Keratinocyte (primary cell): ENCODE data around the gene RPH3AL. TPM values are rescaled to one million over a fixed set of nuclear protein-coding genes. Genes with fewer than 3 reads are reported as not detected.

Experiments
- DNase-seq: peaks from one replicate; pipeline ENCODE4 v3.0.0-alpha.2; 2011; ENCODE audit warnings: low read depth, missing footprints, low spot score
- FAIRE-seq: peaks from 2 replicates; lab custom pipeline; 2011; peaks lifted over from hg19 to GRCh38; lab: Jason Lieb, UNC
- H2AFZ ChIP-seq: 2 replicates; pipeline ENCODE4 v1.6.0; 2012; ENCODE audit warnings: low read length, control low read depth, inconsistent platforms; ENCODE audit not compliant: control insufficient read depth
- H3K27ac ChIP-seq: 2 replicates; pipeline ENCODE4 v1.5.1; 2011; ENCODE audit warnings: low read length; ENCODE audit not compliant: control insufficient read depth, insufficient read depth
- H3K27me3 ChIP-seq: 3 replicates; pipeline ENCODE4 v1.6.0; 2011; ENCODE audit warnings: low read length; ENCODE audit not compliant: control insufficient read depth, insufficient read depth; ENCODE audit errors: extremely low read depth
- H3K36me3 ChIP-seq, 2 experiments: 2 replicates in 1 of 2; 3 replicates in 1 of 2; pipeline ENCODE4 v1.5.1; 2011; ENCODE audit warnings: low read length in 2 of 2, mild to moderate bottlenecking in 1 of 2; ENCODE audit not compliant: control insufficient read depth in 2 of 2, insufficient read depth in 2 of 2; ENCODE audit errors: extremely low read depth in 1 of 2
- H3K4me1 ChIP-seq: 3 replicates; pipeline ENCODE4 v1.5.1; 2011; ENCODE audit warnings: low read length; ENCODE audit not compliant: control insufficient read depth, insufficient read depth; ENCODE audit errors: extremely low read depth
- H3K4me2 ChIP-seq: 3 replicates; pipeline ENCODE4 v1.6.0; 2011; ENCODE audit warnings: low read depth, low read length; ENCODE audit not compliant: control insufficient read depth, insufficient read depth; ENCODE audit errors: extremely low read depth
- H3K4me3 ChIP-seq, 3 experiments: fragments of 200-600 bp in 1 of 3; sonication (generic) in 1 of 3; 2 replicates in 2 of 3; 3 replicates in 1 of 3; pipeline ENCODE4 v1.5.1; 2011 to 2016; ENCODE audit warnings: low read length in 3 of 3, mild to moderate bottlenecking in 3 of 3, control low read depth in 2 of 3, inconsistent platforms in 1 of 3, low read depth in 1 of 3, mixed read lengths in 1 of 3, mixed run types in 1 of 3, moderate library complexity in 1 of 3; ENCODE audit not compliant: control insufficient read depth in 2 of 3, insufficient read depth in 2 of 3; ENCODE audit errors: extremely low read depth in 1 of 3
- H3K79me2 ChIP-seq: 2 replicates; pipeline ENCODE4 v1.6.0; 2012; ENCODE audit warnings: low read length; ENCODE audit not compliant: control insufficient read depth, insufficient read depth
- H3K9ac ChIP-seq: 3 replicates; pipeline ENCODE4 v1.6.0; 2011; ENCODE audit warnings: low read length; ENCODE audit not compliant: control insufficient read depth, insufficient read depth; ENCODE audit errors: extremely low read depth
- H3K9me1 ChIP-seq: 3 replicates; pipeline ENCODE4 v1.6.0; 2011; ENCODE audit warnings: low read length; ENCODE audit not compliant: control insufficient read depth, insufficient read depth; ENCODE audit errors: extremely low read depth
- H3K9me3 ChIP-seq: 2 replicates; pipeline ENCODE4 v1.5.1; 2012; ENCODE audit warnings: low read depth, low read length; ENCODE audit not compliant: control insufficient read depth
- H4K20me1 ChIP-seq: 3 replicates; pipeline ENCODE4 v1.6.0; 2011; ENCODE audit warnings: low read length; ENCODE audit not compliant: control insufficient read depth, insufficient read depth; ENCODE audit errors: extremely low read depth
- CTCF ChIP-seq, 3 experiments: IDR thresholded peaks in 1 of 3; conservative IDR thresholded peaks in 1 of 3; optimal IDR thresholded peaks in 1 of 3; 2 replicates in 2 of 3; 3 replicates in 1 of 3; pipeline versions ENCODE3 to v1.5.1; 2011; ENCODE audit warnings: low read length in 3 of 3, mild to moderate bottlenecking in 3 of 3, moderate library complexity in 2 of 3, control low read depth in 1 of 3, inconsistent platforms in 1 of 3; ENCODE audit not compliant: insufficient read depth in 2 of 3; ENCODE audit errors: extremely low read depth in 1 of 3
- EZH2 ChIP-seq: IDR thresholded peaks from one replicate; pipeline ENCODE4 v1.6.1; 2012; ENCODE audit warnings: inconsistent platforms, mild to moderate bottlenecking, low read length, moderate library complexity
- dilution Hi-C: fragments of 300-500 bp; cut with MboI; formaldehyde crosslinking; loops from one replicate; pipeline ENCODE4 v1.7.0; 2020; ENCODE audit warnings: low sequenced_read_pairs; ENCODE audit not compliant: extremely low pct_ligation_motif_present
- polyA plus RNA-seq, 5 experiments: library from polyadenylated mRNA; depleted of rRNA in 3 of 5; stranded (reverse) in 3 of 5; stranded (forward) in 1 of 5; unstranded in 1 of 5; fragments of >200 nt; gene quantifications; 1 replicate in 1 of 5; 2 replicates in 3 of 5; 3 replicates in 1 of 5; pipeline versions ENCODE4 v1.2.1 to v1.2.3, GENCODE V29; 2011 to 2012; ENCODE audit warnings: missing spikeins in 2 of 5, low read depth in 1 of 5, low replicate concordance in 1 of 5

RPH3AL gene
- polyA plus RNA-seq, 1 donor (not counting 4 experiments of a cell fraction or from before 2014, with no cell fraction given), result 0.31 TPM

GRCh38 chr17:381941-382643, 29.5 kb upstream of the RPH3AL start:
- no peaks in the 10 kb centered on the region for H4K20me1 ChIP-seq
- FAIRE-seq, result no peak
- H2AFZ ChIP-seq, result no peak overlapping the region
- no peaks in the 10 kb centered on the region for H3K79me2 ChIP-seq
- no peak overlapping the region for H3K4me3 ChIP-seq
- no peak overlapping the region for H3K4me2 ChIP-seq
- H3K27me3 ChIP-seq, result peaks cover 26% of the 10 kb centered on the region
- dilution Hi-C loops, result no loop called here
- TF ChIP-seq CTCF (optimal IDR thresholded peaks at IDR 0.05 in 1 of 3, IDR thresholded peaks at IDR 0.05 in 1 of 3, conservative IDR thresholded peaks at IDR 0.05 in 1 of 3; ENCODE audit: extremely low read depth in 1 of 3, insufficient read depth in 2 of 3, low read length in 3 of 3), result no peak
- H3K36me3 ChIP-seq, result no peaks in the 10 kb centered on the region
- no peak for DNase-seq
- no peak overlapping the region for H3K9ac ChIP-seq
- H3K9me1 ChIP-seq, result no peaks in the 10 kb centered on the region
- H3K4me1 ChIP-seq, result peaks cover 3% of the 10 kb centered on the region
- H3K27ac ChIP-seq, result no peak overlapping the region
- no peaks in the 10 kb centered on the region for H3K9me3 ChIP-seq

- H3K27me3 ChIP-seq, result peaks cover 20% of the 10 kb centered on the region
- H3K4me3 ChIP-seq, result no peak overlapping the region
- no peak overlapping the region for H2AFZ ChIP-seq
- TF ChIP-seq CTCF (optimal IDR thresholded peaks at IDR 0.05 in 1 of 3, IDR thresholded peaks at IDR 0.05 in 1 of 3, conservative IDR thresholded peaks at IDR 0.05 in 1 of 3; ENCODE audit: extremely low read depth in 1 of 3, insufficient read depth in 2 of 3, low read length in 3 of 3) (no peak), EZH2 (no peak)
- H3K27ac ChIP-seq, result no peak overlapping the region
- no peaks in the 10 kb centered on the region for H3K79me2 ChIP-seq
- no peak overlapping the region for H3K9ac ChIP-seq
- peaks cover 3% of the 10 kb centered on the region for H3K4me1 ChIP-seq
- DNase-seq, result no peak
- dilution Hi-C loops, result no loop called here
- no peaks in the 10 kb centered on the region for H3K9me3 ChIP-seq
- no peaks in the 10 kb centered on the region for H3K36me3 ChIP-seq
- H4K20me1 ChIP-seq, result no peaks in the 10 kb centered on the region
- H3K4me2 ChIP-seq, result no peak overlapping the region
- no peak for FAIRE-seq
- H3K9me1 ChIP-seq, result no peaks in the 10 kb centered on the region
Measured at GRCh38 chr17:381516-381915, 28.9 kb upstream of the RPH3AL start.
